Right lobe of liver (tissue), 4 donors: Measurements from ENCODE around the gene QSOX1.

ENCODE experiments used
- CTCF ChIP-seq, 4 donors: fragments of 200-600 bp in 3 of 4; fragments of 450-650 bp in 1 of 4; IDR thresholded peaks; one replicate each; pipeline versions ENCODE4 v1.5.1 to v1.8.0; 2016 to 2022; ENCODE audit warnings: antibody characterized with exemption in 4 of 4, mild to moderate bottlenecking in 2 of 4
- POLR2A ChIP-seq: fragments of 450-650 bp; IDR thresholded peaks from one replicate; pipeline ENCODE4 v1.6.1; 2017; ENCODE audit warnings: antibody characterized with exemption, mild to moderate bottlenecking
- donor health status: DM: no; HTN: no; CAD: no.
- donor health status: DM: no; HTN: no; CAD: no.
- donor health status: DM: no; HTN: yes; CAD: no.

GRCh38 chr1:180185281-180185680 is 30.6 kb downstream of the QSOX1 start:
- TF ChIP-seq CTCF (IDR thresholded peaks at IDR 0.05) (no peak), POLR2A (no peak)
